ENCODE results near the gene TNFRSF1B. TPM values are rescaled to one million over a fixed set of nuclear protein-coding genes. Genes with fewer than 3 reads are reported as not detected.

TNFRSF1B gene
- total and polyA plus RNA-seq, 4 donors: 15.4 to 246 (median 65.5) TPM

DNA sequence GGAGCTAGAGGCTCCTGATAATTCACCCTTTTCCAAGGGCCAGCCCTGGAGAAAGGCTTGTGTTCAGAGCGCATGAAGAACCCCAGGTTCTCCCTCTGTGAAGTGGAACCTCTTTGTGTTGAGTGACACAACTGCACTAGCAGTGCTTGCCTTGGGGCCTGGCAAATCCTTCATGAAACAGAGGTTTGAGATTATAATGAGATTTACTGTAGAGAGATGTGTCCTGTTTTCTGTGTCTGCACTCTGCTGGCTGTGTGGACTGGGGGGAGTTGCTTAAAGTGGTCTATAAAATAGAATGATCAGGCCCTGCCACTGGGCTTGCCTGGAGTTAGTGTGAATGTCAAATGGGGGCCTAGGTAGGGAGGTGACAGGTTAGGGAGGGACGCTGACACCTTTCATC is 11.5 kb upstream of the TNFRSF1B start:
- Histone ChIP-seq H3K4me3 (no peak overlapping the region), H3K27ac (ENCODE audit: low read depth in 1 of 2, low read length in 1 of 2) (no peak overlapping the region), H3K4me1 (ENCODE audit: control insufficient read depth in 5 of 5, insufficient read depth in 5 of 5, low read length in 5 of 5) (peaks cover 0 to 13% (median 5%) of the 10 kb centered on the region in 5 donors), H3K9me3 (ENCODE audit: control insufficient read depth in 4 of 4, insufficient read depth in 3 of 4, low read length in 3 of 4) (no peaks in the 10 kb centered on the region), H3K27me3 (ENCODE audit: control insufficient read depth in 3 of 3, insufficient read depth in 3 of 3, low read length in 2 of 3) (no peaks in the 10 kb centered on the region), H3K9ac (ENCODE audit: insufficient read depth in 1 of 2, low read length in 2 of 2) (no peak overlapping the region), H3K36me3 (ENCODE audit: control insufficient read depth in 4 of 4, insufficient read depth in 4 of 4, low read length in 4 of 4) (no peaks in the 10 kb centered on the region)
- 96 to 100% methylated on average over 2 of the region's 2 CpGs for WGBS, 2 donors
- DNase-seq (no peak), ATAC-seq (ENCODE audit: insufficient read depth, low FRiP score) (no peak)
- TF ChIP-seq, protein P1, sequence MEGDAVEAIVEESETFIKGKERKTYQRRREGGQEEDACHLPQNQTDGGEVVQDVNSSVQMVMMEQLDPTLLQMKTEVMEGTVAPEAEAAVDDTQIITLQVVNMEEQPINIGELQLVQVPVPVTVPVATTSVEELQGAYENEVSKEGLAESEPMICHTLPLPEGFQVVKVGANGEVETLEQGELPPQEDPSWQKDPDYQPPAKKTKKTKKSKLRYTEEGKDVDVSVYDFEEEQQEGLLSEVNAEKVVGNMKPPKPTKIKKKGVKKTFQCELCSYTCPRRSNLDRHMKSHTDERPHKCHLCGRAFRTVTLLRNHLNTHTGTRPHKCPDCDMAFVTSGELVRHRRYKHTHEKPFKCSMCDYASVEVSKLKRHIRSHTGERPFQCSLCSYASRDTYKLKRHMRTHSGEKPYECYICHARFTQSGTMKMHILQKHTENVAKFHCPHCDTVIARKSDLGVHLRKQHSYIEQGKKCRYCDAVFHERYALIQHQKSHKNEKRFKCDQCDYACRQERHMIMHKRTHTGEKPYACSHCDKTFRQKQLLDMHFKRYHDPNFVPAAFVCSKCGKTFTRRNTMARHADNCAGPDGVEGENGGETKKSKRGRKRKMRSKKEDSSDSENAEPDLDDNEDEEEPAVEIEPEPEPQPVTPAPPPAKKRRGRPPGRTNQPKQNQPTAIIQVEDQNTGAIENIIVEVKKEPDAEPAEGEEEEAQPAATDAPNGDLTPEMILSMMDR (IDR thresholded peaks at IDR 0.05; ENCODE audit: control extremely low read depth, extremely low read depth): no peak

DNA sequence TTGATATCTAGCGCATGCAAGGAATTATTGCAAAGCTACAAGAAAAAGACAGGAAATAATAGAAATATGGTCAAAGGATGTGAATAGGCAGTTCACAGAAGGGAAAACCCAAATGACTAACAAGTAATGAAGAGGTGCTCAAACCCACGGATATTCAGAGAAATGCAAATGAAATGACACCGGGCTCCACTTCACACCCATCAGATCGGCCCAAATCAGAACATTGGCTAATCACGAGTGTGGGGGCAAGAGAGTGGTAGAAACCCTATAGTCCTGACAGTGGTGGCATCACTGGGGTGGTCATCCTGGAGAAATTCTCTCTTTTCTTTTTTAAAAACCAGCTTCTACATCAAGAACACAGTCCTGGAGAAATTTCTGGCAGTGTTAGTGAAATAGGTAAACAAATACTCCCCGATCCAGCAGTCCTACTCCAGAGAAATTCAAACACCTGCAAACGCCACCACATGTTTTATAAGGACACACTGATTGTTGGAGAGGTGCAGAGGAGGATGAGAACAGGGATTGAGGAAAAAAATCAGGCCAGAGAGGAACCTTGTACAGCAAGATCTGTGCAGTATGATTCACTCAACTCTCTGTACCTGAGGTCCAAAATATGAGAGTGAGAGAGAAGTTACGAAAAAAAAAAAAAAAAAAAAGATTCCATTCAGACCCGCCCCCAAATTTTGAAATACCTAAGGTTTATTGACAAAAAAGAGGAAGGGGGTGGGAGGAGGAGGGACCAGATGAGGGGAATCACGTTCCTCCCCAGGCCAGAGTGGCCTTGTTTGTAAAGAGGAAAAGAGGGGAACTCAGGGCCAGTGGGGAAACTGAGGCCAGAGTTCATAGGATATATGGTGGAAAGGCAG is 9.2 kb upstream of the TNFRSF1B start:
- Histone ChIP-seq H3K27ac (ENCODE audit: low read depth in 1 of 2, low read length in 1 of 2) (no peak overlapping the region), H3K4me1 (ENCODE audit: control insufficient read depth in 5 of 5, insufficient read depth in 5 of 5, low read length in 5 of 5) (peaks cover 4 to 22% (median 9%) of the 10 kb centered on the region in 5 donors), H3K9me3 (ENCODE audit: control insufficient read depth in 4 of 4, insufficient read depth in 3 of 4, low read length in 3 of 4) (no peaks in the 10 kb centered on the region), H3K4me3 (no peak overlapping the region), H3K9ac (ENCODE audit: insufficient read depth in 1 of 2, low read length in 2 of 2) (no peak overlapping the region), H3K36me3 (ENCODE audit: control insufficient read depth in 4 of 4, insufficient read depth in 4 of 4, low read length in 4 of 4) (no peaks in the 10 kb centered on the region), H3K27me3 (ENCODE audit: control insufficient read depth in 3 of 3, insufficient read depth in 3 of 3, low read length in 2 of 3) (no peaks in the 10 kb centered on the region)
- TF ChIP-seq, protein P1 (IDR thresholded peaks at IDR 0.05; ENCODE audit: control extremely low read depth, extremely low read depth): no peak
- 35 to 42% methylated on average over 10 of the region's 10 CpGs for WGBS, 2 donors
- DNase-seq: no peak
- ATAC-seq (ENCODE audit: insufficient read depth, low FRiP score): no peak

DNA sequence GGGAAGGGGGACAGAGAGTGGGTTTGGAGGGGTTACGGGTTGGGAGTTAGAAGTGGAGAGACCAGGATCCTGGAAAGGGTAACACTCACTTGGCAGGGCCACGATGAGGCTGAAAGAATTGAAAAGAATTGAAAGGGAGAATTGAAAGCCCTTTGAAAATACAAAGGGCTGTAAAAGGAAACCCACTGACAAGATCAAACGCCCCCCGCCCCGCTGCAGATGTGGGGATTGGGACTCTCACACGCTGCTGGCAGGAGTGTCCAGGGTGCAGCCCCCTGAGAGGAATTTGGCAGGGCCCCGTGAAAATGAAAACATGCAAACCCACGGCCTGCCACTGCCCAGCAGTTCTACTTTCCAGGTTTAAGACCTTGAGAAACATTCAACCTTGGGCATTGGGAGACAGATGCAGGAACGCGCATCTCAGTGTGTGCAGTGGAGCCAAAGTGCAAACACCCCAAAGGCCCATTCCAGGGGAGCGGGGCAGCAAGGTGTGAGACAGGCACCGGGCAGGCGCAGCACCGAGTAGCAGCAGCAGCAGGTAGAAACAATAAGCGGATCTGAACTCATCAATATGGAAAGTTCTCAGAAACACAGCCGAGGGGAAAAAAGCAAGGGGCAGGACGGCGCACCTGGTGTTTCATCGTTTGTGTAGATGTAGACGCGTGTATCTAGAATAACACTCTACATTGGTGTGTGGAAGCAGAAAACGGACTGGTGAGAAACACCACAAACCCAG is 8.3 kb upstream of the TNFRSF1B start:
- TF ChIP-seq, protein P1 (IDR thresholded peaks at IDR 0.05; ENCODE audit: control extremely low read depth, extremely low read depth): no peak
- no peaks in the 10 kb centered on the region for H3K27me3 ChIP-seq (ENCODE audit: control insufficient read depth in 3 of 3, insufficient read depth in 3 of 3, low read length in 2 of 3)
- H3K4me1 ChIP-seq (ENCODE audit: control insufficient read depth in 5 of 5, insufficient read depth in 5 of 5, low read length in 5 of 5): peaks cover 4 to 22% (median 9%) of the 10 kb centered on the region in 5 donors
- 69 to 71% methylated on average over 22 of the region's 22 CpGs for WGBS, 2 donors
- H3K27ac ChIP-seq (ENCODE audit: low read depth in 1 of 2, low read length in 1 of 2): no peak overlapping the region
- DNase-seq: no peak
- no peak overlapping the region for H3K9ac ChIP-seq (ENCODE audit: insufficient read depth in 1 of 2, low read length in 2 of 2)
- no peaks in the 10 kb centered on the region for H3K9me3 ChIP-seq (ENCODE audit: control insufficient read depth in 4 of 4, insufficient read depth in 3 of 4, low read length in 3 of 4)
- no peak overlapping the region for H3K4me3 ChIP-seq
- ATAC-seq (ENCODE audit: insufficient read depth, low FRiP score): no peak
- no peaks in the 10 kb centered on the region for H3K36me3 ChIP-seq (ENCODE audit: control insufficient read depth in 4 of 4, insufficient read depth in 4 of 4, low read length in 4 of 4)
